ENCODE data around the gene FBXL12. TPM values are rescaled to one million over a fixed set of nuclear protein-coding genes. Genes with fewer than 3 reads are reported as not detected.

Gene FBXL12
- polyA plus RNA-seq, 2 of the 4 experiments (the other 2 are of a cell fraction): 10.3 to 10.5 TPM

DNA sequence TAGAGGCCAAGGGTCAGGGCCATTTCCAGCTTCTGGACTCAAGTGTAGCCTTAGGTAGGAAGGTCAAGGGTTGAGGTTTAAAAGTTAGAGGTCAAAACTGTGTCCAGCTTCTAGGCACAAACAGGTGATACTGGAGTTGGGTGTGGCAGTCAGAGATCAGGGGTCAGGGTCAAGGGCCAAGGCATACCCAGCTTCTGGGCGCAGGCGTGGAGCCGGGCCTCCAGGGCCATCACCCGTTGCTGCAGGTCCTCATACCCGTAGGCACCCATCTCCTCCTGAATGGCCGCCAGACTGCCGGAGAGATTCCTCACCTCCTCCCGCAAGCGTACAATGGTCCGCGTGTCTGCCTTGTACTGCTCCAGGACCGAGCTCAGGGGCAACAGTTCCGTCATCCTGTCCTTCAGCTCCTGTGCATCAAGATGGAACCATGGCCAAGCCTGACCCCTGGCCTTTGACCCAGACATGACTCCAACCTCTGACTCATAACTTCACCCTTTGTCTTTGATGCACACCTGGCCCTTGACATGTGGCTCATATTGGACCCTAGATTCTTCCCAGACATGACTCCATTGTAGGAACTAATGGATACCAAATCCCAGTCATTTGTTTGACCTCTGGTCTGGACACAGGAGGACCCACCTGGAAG is 38.3 kb upstream of the FBXL12 start:
- DNase-seq (ENCODE audit: low read depth in 1 of 2, low spot score in 1 of 2) (no peak), ATAC-seq (no peak), FAIRE-seq (no peak)
- POLR2A ChIA-PET: interaction anchor here (0.6 kb wide), 1 partner anchor 213 kb away, joined by 3 read pairs; no protein-coding TSS in a partner anchor
- TF ChIP-seq CBX2 (IDR thresholded peaks at IDR 0.05; ENCODE audit: borderline replicate concordance, low read depth): no peak
- no peak for TF ChIP-seq NR3C1 (IDR thresholded peaks at IDR 0.05)
- TF ChIP-seq GATA3 (IDR thresholded peaks at IDR 0.05; ENCODE audit: borderline replicate concordance): no peak
- H3K4me3 ChIP-seq: no peak overlapping the region
- H3K4me2 ChIP-seq: no peak overlapping the region
- 86% methylated on average over 10 of the region's 13 CpGs for WGBS (ENCODE audit: missing lambda C conversion rate)
- H3K4me1 ChIP-seq: no peaks in the 10 kb centered on the region
- CTCF ChIA-PET: interaction anchor here (0.5 kb wide), 1 partner anchor 14 kb away, joined by 3 read pairs; no protein-coding TSS in a partner anchor
- no peak overlapping the region for H3K27ac ChIP-seq
- H3K9me3 ChIP-seq: no peaks in the 10 kb centered on the region

- Histone ChIP-seq H3K27ac (no peak overlapping the region), H3K4me3 (no peak overlapping the region), H3K4me1 (no peaks in the 10 kb centered on the region), H3K9me3 (no peaks in the 10 kb centered on the region), H3K4me2 (no peak overlapping the region)
- FAIRE-seq: no peak
- DNase-seq (ENCODE audit: low read depth in 1 of 2, low spot score in 1 of 2): no peak
- ChIA-PET POLR2A (interaction anchor here (0.6 kb wide), 1 partner anchor 212 kb away, joined by 3 read pairs; no protein-coding TSS in a partner anchor), CTCF (no interaction called here)
- TF ChIP-seq EP300 (IDR thresholded peaks at IDR 0.05): no peak
- TF ChIP-seq, protein P1, sequence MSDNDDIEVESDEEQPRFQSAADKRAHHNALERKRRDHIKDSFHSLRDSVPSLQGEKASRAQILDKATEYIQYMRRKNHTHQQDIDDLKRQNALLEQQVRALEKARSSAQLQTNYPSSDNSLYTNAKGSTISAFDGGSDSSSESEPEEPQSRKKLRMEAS (IDR thresholded peaks at IDR 0.05): no peak
- TF ChIP-seq, protein P2, sequence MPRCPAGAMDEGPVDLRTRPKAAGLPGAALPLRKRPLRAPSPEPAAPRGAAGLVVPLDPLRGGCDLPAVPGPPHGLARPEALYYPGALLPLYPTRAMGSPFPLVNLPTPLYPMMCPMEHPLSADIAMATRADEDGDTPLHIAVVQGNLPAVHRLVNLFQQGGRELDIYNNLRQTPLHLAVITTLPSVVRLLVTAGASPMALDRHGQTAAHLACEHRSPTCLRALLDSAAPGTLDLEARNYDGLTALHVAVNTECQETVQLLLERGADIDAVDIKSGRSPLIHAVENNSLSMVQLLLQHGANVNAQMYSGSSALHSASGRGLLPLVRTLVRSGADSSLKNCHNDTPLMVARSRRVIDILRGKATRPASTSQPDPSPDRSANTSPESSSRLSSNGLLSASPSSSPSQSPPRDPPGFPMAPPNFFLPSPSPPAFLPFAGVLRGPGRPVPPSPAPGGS (IDR thresholded peaks at IDR 0.05): no peak
- TF ChIP-seq KDM5A (IDR thresholded peaks at IDR 0.05): no peak
- TF ChIP-seq JUNB (IDR thresholded peaks at IDR 0.05): no peak
- no peak for TF ChIP-seq PHF8 (IDR thresholded peaks at IDR 0.05; ENCODE audit: borderline replicate concordance, low read depth)
- TF ChIP-seq RARB (CRISPR knock-in tag; IDR thresholded peaks at IDR 0.05): no peak
- TF ChIP-seq ELK1 (IDR thresholded peaks at IDR 0.05; ENCODE audit: low read depth, low read length): no peak
- TF ChIP-seq POLR2A (IDR thresholded peaks at IDR 0.05; ENCODE audit: low read length): no peak
- TF ChIP-seq SREBF2 (IDR thresholded peaks at IDR 0.05): no peak
- no peak for TF ChIP-seq E2F6 (IDR thresholded peaks at IDR 0.05; ENCODE audit: borderline replicate concordance, low read depth)
- TF ChIP-seq ESRRA (IDR thresholded peaks at IDR 0.05; ENCODE audit: borderline replicate concordance, low read length): no peak
- no peak for TF ChIP-seq MAZ (IDR thresholded peaks at IDR 0.05; ENCODE audit: borderline replicate concordance, low read depth, low read length)
- ATAC-seq: no peak
- WGBS (ENCODE audit: missing lambda C conversion rate): 97% methylated on average over 9 of the region's 9 CpGs
These were observed 37.7 kb upstream of the FBXL12 start for GRCh38 chr19:9856609-9857008.

DNA sequence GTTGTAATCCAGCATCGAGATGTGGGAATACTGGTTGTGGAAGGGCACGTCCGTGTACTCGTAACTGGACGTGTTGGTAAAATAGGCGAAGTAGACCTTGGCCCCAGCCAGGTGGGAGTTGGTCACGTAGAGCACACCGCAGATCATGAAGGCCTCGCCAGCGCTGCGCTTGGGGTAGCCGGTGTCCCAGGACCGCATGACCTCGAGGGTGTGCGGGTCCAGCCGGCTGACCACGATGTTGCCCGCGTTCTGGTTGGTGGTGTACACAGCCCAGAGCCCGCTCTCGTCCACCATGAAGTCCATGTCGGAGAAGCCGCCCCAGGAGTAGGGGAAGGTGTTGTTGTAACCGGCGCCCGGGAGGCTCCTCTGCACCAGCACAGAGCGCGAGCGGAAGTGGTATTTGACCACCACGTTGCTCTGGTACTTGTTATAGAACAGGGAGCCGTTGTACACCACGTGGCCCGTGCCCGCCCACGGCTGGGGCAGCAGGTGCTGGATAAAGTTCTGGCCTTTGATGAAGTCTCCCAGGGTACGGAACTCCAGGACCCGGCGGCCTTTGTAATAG is 35.5 kb upstream of the FBXL12 start:
- FAIRE-seq (no peak), DNase-seq (ENCODE audit: low read depth in 1 of 2, low spot score in 1 of 2) (no peak), ATAC-seq (no peak)
- no peak overlapping the region for H3K4me3 ChIP-seq
- H3K4me2 ChIP-seq: no peak overlapping the region
- WGBS (ENCODE audit: missing lambda C conversion rate): 97% methylated on average over 30 of the region's 38 CpGs
- H3K9me3 ChIP-seq: no peaks in the 10 kb centered on the region
- CTCF ChIA-PET: no interaction called here
- TF ChIP-seq, protein P1 (IDR thresholded peaks at IDR 0.05): no peak
- TF ChIP-seq RARB (CRISPR knock-in tag; IDR thresholded peaks at IDR 0.05) (no peak), JUN (IDR thresholded peaks at IDR 0.05) (no peak), KDM1A (IDR thresholded peaks at IDR 0.05; ENCODE audit: low read depth) (no peak)
- POLR2A ChIA-PET: no interaction called here
- H3K27ac ChIP-seq: no peak overlapping the region
- no peaks in the 10 kb centered on the region for H3K4me1 ChIP-seq
